NT2/D1 (cell line): Measurements from ENCODE around the gene TICRR.

Experiments used
- DNase-seq: peaks from one replicate; pipeline ENCODE4 v3.0.0-alpha.2; 2011; ENCODE audit warnings: low read depth, low spot score
- H3K27me3 ChIP-seq: 2 replicates; pipeline ENCODE4 v1.6.0; 2011; ENCODE audit warnings: mild to moderate bottlenecking; ENCODE audit not compliant: insufficient read length, insufficient read depth
- H3K36me3 ChIP-seq: 2 replicates; pipeline ENCODE4 v1.6.1; 2011; ENCODE audit warnings: mild to moderate bottlenecking, low read length, mixed read lengths; ENCODE audit not compliant: insufficient read depth, insufficient read length
- H3K4me1 ChIP-seq: 2 replicates; pipeline ENCODE4 v1.5.1; 2011; ENCODE audit not compliant: insufficient read depth, insufficient read length
- H3K4me3 ChIP-seq: 2 replicates; pipeline ENCODE4 v1.5.1; 2011; ENCODE audit warnings: low read depth; ENCODE audit not compliant: insufficient read length
- H3K9ac ChIP-seq: 2 replicates; pipeline ENCODE4 v1.6.0; 2011; ENCODE audit warnings: low read depth; ENCODE audit not compliant: insufficient read length
- H3K9me3 ChIP-seq: 2 replicates; pipeline ENCODE4 v1.5.1; 2011; ENCODE audit warnings: mild to moderate bottlenecking, low read length; ENCODE audit not compliant: insufficient read depth
- SUZ12 ChIP-seq: IDR thresholded peaks from 2 replicates; pipeline ENCODE4 v1.6.1; 2011; ENCODE audit not compliant: insufficient read length, insufficient read depth; ENCODE audit errors: extremely low read depth
- YY1 ChIP-seq: IDR thresholded peaks from 2 replicates; pipeline ENCODE4 v1.6.1; 2011; ENCODE audit not compliant: insufficient read length, insufficient read depth
- ZNF274 ChIP-seq: IDR thresholded peaks from 2 replicates; pipeline ENCODE4 v1.6.1; 2011; ENCODE audit warnings: mild to moderate bottlenecking, low read depth, low read length

Gene TICRR

GRCh38 chr15:89554247-89554646, 21.0 kb upstream of the TICRR start:
- no peak for DNase-seq
- TF ChIP-seq YY1 = no peak
- TF ChIP-seq ZNF274 = no peak
- no peak for TF ChIP-seq SUZ12
- Histone ChIP-seq H3K4me1 (no peaks in the 10 kb centered on the region), H3K4me3 (no peak overlapping the region), H3K27me3 (no peaks in the 10 kb centered on the region), H3K36me3 (no peaks in the 10 kb centered on the region), H3K9ac (no peak overlapping the region), H3K9me3 (no peaks in the 10 kb centered on the region)

GRCh38 chr15:89555768-89556167, 19.5 kb upstream of the TICRR start:
- Histone ChIP-seq H3K9ac (no peak overlapping the region), H3K27me3 (no peaks in the 10 kb centered on the region), H3K36me3 (no peaks in the 10 kb centered on the region), H3K4me3 (no peak overlapping the region), H3K4me1 (no peaks in the 10 kb centered on the region), H3K9me3 (no peaks in the 10 kb centered on the region)
- TF ChIP-seq YY1 (no peak), SUZ12 (no peak), ZNF274 (no peak)
- DNase-seq = no peak

- H3K36me3 ChIP-seq = no peaks in the 10 kb centered on the region
- H3K9me3 ChIP-seq = no peaks in the 10 kb centered on the region
- H3K9ac ChIP-seq = no peak overlapping the region
- TF ChIP-seq YY1 (no peak), ZNF274 (no peak)
- H3K4me3 ChIP-seq = no peak overlapping the region
- DNase-seq = peak; percentile 80
- H3K27me3 ChIP-seq = no peaks in the 10 kb centered on the region
- no peaks in the 10 kb centered on the region for H3K4me1 ChIP-seq
Measured at GRCh38 chr15:89556413-89557262, 18.6 kb upstream of the TICRR start.

- Histone ChIP-seq H3K4me3 (no peak overlapping the region), H3K9me3 (no peaks in the 10 kb centered on the region), H3K27me3 (no peaks in the 10 kb centered on the region), H3K9ac (no peak overlapping the region), H3K4me1 (no peaks in the 10 kb centered on the region), H3K36me3 (no peaks in the 10 kb centered on the region)
- TF ChIP-seq SUZ12 (no peak), YY1 (no peak), ZNF274 (no peak)
- no peak for DNase-seq
Measured at GRCh38 chr15:89559769-89560264, 15.5 kb upstream of the TICRR start.

GRCh38 chr15:89566181-89566580, 9.1 kb upstream of the TICRR start:
- TF ChIP-seq YY1 = no peak
- TF ChIP-seq SUZ12 = no peak
- no peak for TF ChIP-seq ZNF274
- DNase-seq = no peak

GRCh38 chr15:89566621-89567294, 8.5 kb upstream of the TICRR start:
- DNase-seq = no peak
- H3K4me3 ChIP-seq = no peak overlapping the region
- TF ChIP-seq SUZ12 (no peak), YY1 (no peak), ZNF274 (no peak)
- no peaks in the 10 kb centered on the region for H3K36me3 ChIP-seq
- H3K27me3 ChIP-seq = no peaks in the 10 kb centered on the region
- H3K9me3 ChIP-seq = peaks cover 15% of the 10 kb centered on the region; the same call in 1 of the 2 replicates
- no peak overlapping the region for H3K9ac ChIP-seq
- peaks cover 3% of the 10 kb centered on the region for H3K4me1 ChIP-seq

More at GRCh38 chr15:89566181-89566580, 9.1 kb upstream of the TICRR start:
- Histone ChIP-seq H3K9ac (no peak overlapping the region), H3K9me3 (peaks cover 15% of the 10 kb centered on the region; the same call in 1 of the 2 replicates), H3K4me1 (peaks cover 3% of the 10 kb centered on the region), H3K27me3 (no peaks in the 10 kb centered on the region), H3K36me3 (no peaks in the 10 kb centered on the region), H3K4me3 (no peak overlapping the region)

- no peaks in the 10 kb centered on the region for H3K27me3 ChIP-seq
Measured at GRCh38 chr15:89569090-89569745, 6.1 kb upstream of the TICRR start.

More at GRCh38 chr15:89569090-89569745, 6.1 kb upstream of the TICRR start:
- Histone ChIP-seq H3K9me3 (peaks cover 15% of the 10 kb centered on the region; the same call in 1 of the 2 replicates), H3K4me3 (no peak overlapping the region), H3K9ac (no peak overlapping the region), H3K36me3 (no peaks in the 10 kb centered on the region), H3K4me1 (peaks cover 3% of the 10 kb centered on the region)
- no peak for DNase-seq
- TF ChIP-seq ZNF274 (no peak), YY1 (no peak), SUZ12 (no peak)
